GM12865 (cell line): ENCODE results near the gene MAGI1.

Experiments
- DNase-seq: peaks from one replicate; pipeline ENCODE4 v3.0.0; 2010; ENCODE audit warnings: low read depth
- H3K4me3 ChIP-seq: 2 replicates; pipeline ENCODE4 v1.5.1; 2011; ENCODE audit warnings: mild to moderate bottlenecking, low read depth, low read length, control low read depth
- TF ChIP-seq, protein P1 (sequence below): IDR thresholded peaks from 2 replicates; pipeline ENCODE4 v1.5.1; 2011; ENCODE audit warnings: low read length, control low read depth, low read depth, inconsistent platforms; ENCODE audit not compliant: insufficient read depth; ENCODE audit errors: missing control alignments

MAGI1 gene

DNA sequence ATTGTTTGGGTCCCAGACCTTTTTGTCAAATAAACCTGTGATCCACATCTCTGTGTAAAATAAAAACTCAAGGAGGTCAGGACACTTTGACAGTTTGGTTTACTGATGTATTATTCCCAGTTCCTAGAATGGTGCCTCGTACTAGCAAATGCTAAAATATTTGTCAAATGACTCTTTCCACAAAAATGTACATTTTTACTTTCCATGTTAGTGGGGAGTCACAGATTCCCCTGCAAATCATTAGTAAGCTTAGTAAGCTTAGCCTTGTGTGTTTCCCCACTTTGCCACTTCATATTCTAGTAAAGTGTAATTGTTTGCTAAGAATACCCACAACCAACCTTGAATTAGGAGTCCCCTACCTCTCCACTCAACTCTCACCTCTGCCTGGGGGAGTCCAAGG, 2.4 kb upstream of the MAGI1 start:
- TF ChIP-seq, protein P1, sequence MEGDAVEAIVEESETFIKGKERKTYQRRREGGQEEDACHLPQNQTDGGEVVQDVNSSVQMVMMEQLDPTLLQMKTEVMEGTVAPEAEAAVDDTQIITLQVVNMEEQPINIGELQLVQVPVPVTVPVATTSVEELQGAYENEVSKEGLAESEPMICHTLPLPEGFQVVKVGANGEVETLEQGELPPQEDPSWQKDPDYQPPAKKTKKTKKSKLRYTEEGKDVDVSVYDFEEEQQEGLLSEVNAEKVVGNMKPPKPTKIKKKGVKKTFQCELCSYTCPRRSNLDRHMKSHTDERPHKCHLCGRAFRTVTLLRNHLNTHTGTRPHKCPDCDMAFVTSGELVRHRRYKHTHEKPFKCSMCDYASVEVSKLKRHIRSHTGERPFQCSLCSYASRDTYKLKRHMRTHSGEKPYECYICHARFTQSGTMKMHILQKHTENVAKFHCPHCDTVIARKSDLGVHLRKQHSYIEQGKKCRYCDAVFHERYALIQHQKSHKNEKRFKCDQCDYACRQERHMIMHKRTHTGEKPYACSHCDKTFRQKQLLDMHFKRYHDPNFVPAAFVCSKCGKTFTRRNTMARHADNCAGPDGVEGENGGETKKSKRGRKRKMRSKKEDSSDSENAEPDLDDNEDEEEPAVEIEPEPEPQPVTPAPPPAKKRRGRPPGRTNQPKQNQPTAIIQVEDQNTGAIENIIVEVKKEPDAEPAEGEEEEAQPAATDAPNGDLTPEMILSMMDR, result no peak
- no peak overlapping the region for H3K4me3 ChIP-seq
- no peak for DNase-seq

DNA sequence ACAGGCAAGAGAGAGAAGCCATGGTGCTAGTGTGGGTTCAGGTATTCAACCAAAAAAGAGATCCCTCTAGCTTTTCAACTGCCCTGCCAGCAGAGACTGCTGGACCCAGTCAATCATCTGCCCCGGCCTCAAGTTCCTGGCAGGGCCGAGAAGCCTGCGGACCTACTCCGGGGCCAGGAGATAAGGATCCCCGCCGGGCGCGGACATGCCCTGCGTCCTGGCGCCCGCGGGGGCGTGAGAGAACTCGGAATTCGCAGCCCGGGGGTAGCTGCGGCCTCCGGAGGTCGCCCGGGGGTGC, 821 bp upstream of the MAGI1 start:
- TF ChIP-seq, protein P1, result no peak
- H3K4me3 ChIP-seq, result peak overlapping the region; percentile 54; the same call in 1 of the 2 replicates
- no peak for DNase-seq

DNA sequence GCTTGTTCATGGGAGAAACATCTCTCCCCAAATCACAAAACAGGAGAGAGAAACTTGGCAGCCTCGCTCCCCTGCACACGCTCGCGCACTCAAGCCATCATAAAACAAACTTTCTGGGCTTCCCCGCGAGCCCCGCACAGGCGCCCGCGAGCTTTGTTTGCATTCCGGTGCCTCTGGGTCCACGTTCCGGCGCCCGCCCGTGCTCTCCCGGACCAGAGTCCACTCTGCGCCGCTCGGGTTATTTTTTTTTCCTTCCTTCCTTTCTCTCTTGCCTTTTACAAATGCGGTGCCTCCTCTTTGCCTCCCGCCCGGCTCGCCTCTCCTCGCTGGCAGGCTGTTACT, 363 bp downstream of the MAGI1 start:
- H3K4me3 ChIP-seq, result peak overlapping the region; percentile 60
- DNase-seq, result no peak

DNA sequence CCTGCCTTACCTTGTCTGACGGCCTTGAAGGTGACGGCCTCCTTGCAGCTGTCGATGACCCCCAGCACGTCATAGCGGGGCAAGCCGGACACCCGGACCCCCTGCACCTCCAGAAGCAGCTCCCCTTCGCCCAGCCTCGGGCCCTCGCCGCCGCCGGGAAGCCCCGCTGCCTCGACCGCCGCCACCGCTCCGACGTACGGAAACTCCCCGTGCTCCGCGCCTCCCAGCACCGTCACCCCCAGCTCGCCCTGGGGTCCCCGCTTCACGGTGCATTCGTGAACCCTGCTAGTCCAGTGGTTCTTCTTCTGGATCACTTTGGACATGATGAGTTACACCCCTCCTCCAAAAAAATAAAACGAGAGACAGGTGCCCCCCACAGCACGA, 740 bp downstream of the MAGI1 start:
- TF ChIP-seq, protein P1, result no peak
- peak; percentile 8 for DNase-seq
- peak overlapping the region; percentile 60 for H3K4me3 ChIP-seq

More for the DNA sequence above, 363 bp downstream of the MAGI1 start:
- TF ChIP-seq, protein P1, result no peak

DNA sequence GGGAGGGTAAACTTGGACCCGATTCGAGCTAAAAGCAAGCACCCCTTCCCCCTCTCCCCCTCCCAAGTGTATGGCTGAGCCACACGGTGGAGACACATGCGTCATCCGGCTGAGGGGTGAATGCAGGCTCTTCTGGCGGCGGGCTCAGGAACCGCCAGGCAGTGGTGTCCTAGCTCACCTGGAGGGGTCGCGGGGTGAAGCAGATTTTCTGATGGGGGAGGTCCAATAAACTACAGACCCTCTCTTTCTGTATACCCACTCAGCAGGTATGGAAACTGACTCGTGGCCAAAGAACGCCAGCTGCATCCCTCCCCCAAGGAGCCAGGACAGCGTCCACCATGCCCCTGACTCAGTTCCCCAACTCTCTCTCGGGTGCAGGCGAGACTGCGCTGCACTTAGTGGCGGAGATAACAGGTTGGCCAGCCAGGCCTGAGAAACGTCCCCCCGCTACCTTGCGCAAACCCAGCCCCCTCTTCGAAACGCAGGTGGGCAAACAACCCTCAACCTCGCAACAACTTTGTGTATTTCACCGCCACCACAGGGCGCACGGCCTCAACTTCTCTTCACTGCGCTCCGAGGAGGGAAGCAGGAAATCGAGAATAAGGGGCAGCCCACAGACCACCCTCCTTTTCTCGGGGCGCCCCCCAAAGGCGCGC, 1.3 kb downstream of the MAGI1 start:
- TF ChIP-seq, protein P1, result no peak
- peak overlapping the region; percentile 60 for H3K4me3 ChIP-seq
- no peak for DNase-seq

DNA sequence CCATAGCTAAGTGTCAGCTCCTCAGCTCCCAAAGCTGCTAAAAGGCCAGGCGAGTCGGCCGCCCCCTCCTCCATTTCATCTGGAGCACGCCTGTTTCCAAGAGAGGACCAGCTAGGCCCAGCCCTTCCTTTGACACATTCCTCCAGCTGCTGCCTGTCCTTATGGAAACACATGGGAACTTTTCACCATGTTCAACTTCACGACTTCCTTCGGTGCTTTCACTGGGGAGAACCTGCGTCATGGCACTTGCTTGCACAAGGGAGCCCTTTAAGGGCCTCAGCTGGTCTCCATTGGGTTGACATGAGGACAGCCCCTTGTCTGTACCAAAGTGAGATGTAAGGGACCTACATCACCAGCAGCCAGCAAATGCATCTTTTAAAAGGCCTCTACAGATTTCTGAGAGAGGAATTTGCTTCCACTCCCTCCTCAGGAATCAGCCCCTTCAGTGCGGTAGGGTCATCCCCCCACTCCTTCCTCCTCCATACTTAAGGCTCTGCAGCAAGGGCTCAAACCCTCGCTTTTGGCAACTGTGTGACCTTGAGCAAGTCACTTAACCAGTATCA, 2.1 kb downstream of the MAGI1 start:
- H3K4me3 ChIP-seq, result no peak overlapping the region
- no peak for DNase-seq
- TF ChIP-seq, protein P1, result no peak

DNA sequence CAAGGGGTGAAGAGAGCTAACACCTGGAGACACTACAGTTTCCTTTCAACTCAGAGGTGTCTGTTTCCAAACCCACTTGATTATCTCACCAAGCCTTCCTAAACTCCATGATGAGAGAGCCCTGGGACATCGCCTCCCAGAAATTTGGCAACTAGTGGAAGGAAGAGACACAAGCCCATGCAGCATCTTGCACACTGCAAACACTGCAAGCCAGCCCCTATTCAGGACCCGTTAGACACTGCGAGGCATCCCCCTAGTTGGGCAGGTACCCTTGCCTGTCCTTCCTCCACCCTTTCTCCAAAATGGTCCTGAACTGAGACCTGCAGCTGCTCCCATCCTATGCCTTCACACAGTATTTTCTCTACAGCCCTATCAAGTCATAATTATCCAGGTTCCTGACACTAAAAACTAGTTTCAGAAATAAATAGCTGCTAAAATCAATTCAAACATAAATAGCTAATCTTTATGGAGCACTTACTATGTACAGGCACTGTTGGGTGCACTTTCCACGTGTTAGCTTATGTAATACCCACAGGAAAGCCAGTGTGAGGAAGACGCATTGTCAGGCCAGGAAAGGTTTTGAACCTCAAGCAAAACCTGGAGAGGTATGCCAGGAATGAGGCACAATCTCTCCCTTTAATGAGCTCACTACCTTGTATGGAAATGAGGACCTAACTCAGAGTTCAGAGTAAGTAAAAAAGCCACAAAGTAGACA, 2.8 kb downstream of the MAGI1 start:
- DNase-seq, result no peak
- TF ChIP-seq, protein P1, result no peak
- no peak overlapping the region for H3K4me3 ChIP-seq
